GM23248 (cell line): ENCODE results near the gene TRA2A.

Experiments used
- EZH2 ChIP-seq: fragments of 200-600 bp; sonication (generic); IDR thresholded peaks from 2 replicates; pipeline ENCODE4 v1.6.1; 2018; ENCODE audit warnings: antibody characterized with exemption, mild to moderate bottlenecking; ENCODE audit not compliant: insufficient read depth, poor library complexity, severe bottlenecking
- EZH2phosphoT487 ChIP-seq: fragments of 200-600 bp; sonication (generic); IDR thresholded peaks from 2 replicates; pipeline ENCODE4 v1.6.1; 2018; ENCODE audit warnings: antibody characterized with exemption, moderate library complexity, mild to moderate bottlenecking, low read depth; ENCODE audit not compliant: insufficient read depth

DNA sequence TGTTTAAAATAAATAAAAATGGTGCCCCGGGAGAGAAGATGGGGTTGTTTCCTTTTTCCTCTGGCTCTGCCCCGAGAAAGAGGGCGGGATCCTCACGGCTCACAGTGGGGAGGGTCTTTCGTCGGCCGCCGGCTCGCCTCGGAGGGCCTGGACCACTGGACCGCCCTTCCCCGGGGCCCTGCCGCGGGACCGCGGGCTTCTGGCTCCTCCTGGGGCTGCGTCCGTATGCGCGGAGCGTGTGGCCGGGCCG lies 58.0 kb downstream of the TRA2A start:
- TF ChIP-seq EZH2 (no peak), EZH2phosphoT487 (no peak)
